Smooth muscle cell (in vitro differentiated cells): ENCODE data around the gene MEPCE. TPM values are rescaled to one million over a fixed set of nuclear protein-coding genes. Genes with fewer than 3 reads are reported as not detected.

ENCODE experiments used
- DNase-seq: peaks from one replicate; lab custom pipeline; 2025; ENCODE audit not compliant: unreplicated experiment; lab: John Stamatoyannopoulos, UW
- H2AFZ ChIP-seq: fragments of 200-600 bp; sonication (generic); 2 replicates; pipeline ENCODE4 v1.6.0; 2016; ENCODE audit warnings: antibody characterized with exemption, low read depth, mild to moderate bottlenecking
- H3F3A ChIP-seq: fragments of 200-600 bp; sonication (generic); 2 replicates; pipeline ENCODE4 v1.6.0; 2017; ENCODE audit warnings: antibody characterized with exemption, low read depth
- H3K27ac ChIP-seq: fragments of 200-600 bp; sonication (generic); 2 replicates; pipeline ENCODE4 v1.5.1; 2016; ENCODE audit warnings: low read depth, mild to moderate bottlenecking
- H3K27me3 ChIP-seq: fragments of 200-600 bp; sonication (generic); 2 replicates; pipeline ENCODE4 v1.6.1; 2016; ENCODE audit warnings: low read depth, mild to moderate bottlenecking
- H3K36me3 ChIP-seq: fragments of 200-600 bp; sonication (generic); 2 replicates; pipeline ENCODE4 v1.5.1; 2016; ENCODE audit warnings: low read depth
- H3K4me1 ChIP-seq: fragments of 200-600 bp; sonication (generic); 2 replicates; pipeline ENCODE4 v1.5.1; 2016; ENCODE audit warnings: low read depth
- H3K4me2 ChIP-seq: fragments of 200-600 bp; sonication (generic); 2 replicates; pipeline ENCODE4 v1.6.0; 2016; ENCODE audit warnings: mild to moderate bottlenecking
- H3K4me3 ChIP-seq: fragments of 200-600 bp; sonication (generic); 2 replicates; pipeline ENCODE4 v1.5.1; 2016; ENCODE audit warnings: mild to moderate bottlenecking
- H3K79me2 ChIP-seq: fragments of 200-600 bp; sonication (generic); 2 replicates; pipeline ENCODE4 v1.6.0; 2016; ENCODE audit warnings: low read depth, mild to moderate bottlenecking
- H3K9ac ChIP-seq: fragments of 200-600 bp; sonication (generic); 2 replicates; pipeline ENCODE4 v1.6.0; 2016; ENCODE audit warnings: low read depth
- H3K9me3 ChIP-seq: fragments of 200-600 bp; sonication (generic); replicated peaks from 2 replicates; pipeline ENCODE4 v1.5.1; 2016; ENCODE audit warnings: low read depth
- H4K20me1 ChIP-seq: fragments of 200-600 bp; sonication (generic); 2 replicates; pipeline ENCODE4 v1.6.0; 2016; ENCODE audit warnings: low read depth
- CTCF ChIP-seq: fragments of 200-600 bp; sonication (generic); IDR thresholded peaks from 2 replicates; pipeline ENCODE4 v1.5.1; 2017; ENCODE audit warnings: borderline replicate concordance, mild to moderate bottlenecking, antibody characterized with exemption; ENCODE audit not compliant: insufficient read depth, poor library complexity, severe bottlenecking
- WGBS: methylation state at CpG from one replicate; pipeline ENCODE4 v1.1.7; 2016; ENCODE audit warnings: low lambda C conversion rate; 5-methylcytosine and 5-hydroxymethylcytosine counted together
- polyA plus RNA-seq: library from polyadenylated mRNA; unstranded; fragments of >200 nt; fragmentation: Nextera tagmentation; extraction: Ambion mirVana; gene quantifications from 2 replicates; pipeline ENCODE4 v1.2.1, GENCODE V29; 2016
- total RNA-seq: library from RNA; depleted of rRNA; stranded (reverse); fragments of >200 nt; gene quantifications from 2 replicates; pipeline ENCODE4 v1.2.3, GENCODE V29; 2014

MEPCE gene
- total and polyA plus RNA-seq, 2 experiments from 2014 or later = 14.8 to 19.7 TPM

- Histone ChIP-seq H2AFZ (no peak overlapping the region), H4K20me1 (no peaks in the 10 kb centered on the region), H3K9ac (no peak overlapping the region), H3K4me3 (no peak overlapping the region), H3K27me3 (no peaks in the 10 kb centered on the region), H3K27ac (no peak overlapping the region), H3K36me3 (no peaks in the 10 kb centered on the region), H3K79me2 (no peaks in the 10 kb centered on the region), H3K9me3 (no peaks in the 10 kb centered on the region), H3K4me2 (no peak overlapping the region), H3F3A (no peaks in the 10 kb centered on the region), H3K4me1 (no peaks in the 10 kb centered on the region)
- no peak for TF ChIP-seq CTCF
- DNase-seq = no peak
- 94% methylated on average over 14 of the region's 14 CpGs for WGBS
These were observed 26.9 kb downstream of the MEPCE start for GRCh38 chr7:100456562-100456961.

- Histone ChIP-seq H3F3A (no peaks in the 10 kb centered on the region), H3K4me3 (no peak overlapping the region), H4K20me1 (no peaks in the 10 kb centered on the region), H2AFZ (no peak overlapping the region), H3K9ac (no peak overlapping the region), H3K9me3 (no peaks in the 10 kb centered on the region), H3K4me2 (no peak overlapping the region), H3K4me1 (no peaks in the 10 kb centered on the region), H3K36me3 (no peaks in the 10 kb centered on the region), H3K27me3 (no peaks in the 10 kb centered on the region), H3K79me2 (no peaks in the 10 kb centered on the region), H3K27ac (no peak overlapping the region)
- no peak for DNase-seq
- 97% methylated on average over 6 of the region's 6 CpGs for WGBS
- no peak for TF ChIP-seq CTCF
These were observed 27.4 kb downstream of the MEPCE start for GRCh38 chr7:100457033-100457432.

GRCh38 chr7:100464210-100464660 lies 34.6 kb downstream of the MEPCE start, which contains the start of gene SPACDR:
SPACDR (minus strand) TSS chr7:100464260; CDS start chr7:100464025, 235 bp downstream.
- no peaks in the 10 kb centered on the region for H3K36me3 ChIP-seq
- H3K4me3 ChIP-seq = no peak within 1 kb of the TSS
- no peak within 1 kb of the TSS for H2AFZ ChIP-seq
- TF ChIP-seq CTCF = no peak
- no peaks in the 10 kb centered on the region for H3K4me1 ChIP-seq
- no peak within 1 kb of the TSS for H3K27ac ChIP-seq
- H3F3A ChIP-seq = no peaks in the 10 kb centered on the region
- H3K4me2 ChIP-seq = no peak within 1 kb of the TSS
- H3K79me2 ChIP-seq = no peaks in the 10 kb centered on the region
- no peaks in the 10 kb centered on the region for H3K9me3 ChIP-seq
- no peaks in the 10 kb centered on the region for H3K27me3 ChIP-seq
- WGBS = 86% methylated on average over 7 of the region's 7 CpGs
- H3K9ac ChIP-seq = no peak within 1 kb of the TSS
- peaks cover 10% of the 10 kb centered on the region for H4K20me1 ChIP-seq
- DNase-seq = no peak

- Histone ChIP-seq H3F3A (no peaks in the 10 kb centered on the region), H2AFZ (no peak overlapping the region), H3K4me3 (no peak overlapping the region), H3K4me2 (no peak overlapping the region), H3K4me1 (no peaks in the 10 kb centered on the region), H3K27me3 (no peaks in the 10 kb centered on the region), H3K27ac (no peak overlapping the region), H4K20me1 (peaks cover 15% of the 10 kb centered on the region), H3K9ac (no peak overlapping the region), H3K36me3 (no peaks in the 10 kb centered on the region), H3K9me3 (no peaks in the 10 kb centered on the region), H3K79me2 (no peaks in the 10 kb centered on the region)
- no peak for DNase-seq
- WGBS = 93% methylated on average over 2 of the region's 2 CpGs
- TF ChIP-seq CTCF = no peak
These were observed 35.2 kb downstream of the MEPCE start for GRCh38 chr7:100464791-100465190.
